ENCODE results near the gene SPACA5.
A peak's percentile ranks its signal among the peaks of the same experiment; 100 is the strongest.
"Not testable (repeated sequence)": the region's sequence is repeated elsewhere in the genome, so short reads cannot be mapped to it uniquely, and the experiment has no call there.

SPACA5 gene

DNA sequence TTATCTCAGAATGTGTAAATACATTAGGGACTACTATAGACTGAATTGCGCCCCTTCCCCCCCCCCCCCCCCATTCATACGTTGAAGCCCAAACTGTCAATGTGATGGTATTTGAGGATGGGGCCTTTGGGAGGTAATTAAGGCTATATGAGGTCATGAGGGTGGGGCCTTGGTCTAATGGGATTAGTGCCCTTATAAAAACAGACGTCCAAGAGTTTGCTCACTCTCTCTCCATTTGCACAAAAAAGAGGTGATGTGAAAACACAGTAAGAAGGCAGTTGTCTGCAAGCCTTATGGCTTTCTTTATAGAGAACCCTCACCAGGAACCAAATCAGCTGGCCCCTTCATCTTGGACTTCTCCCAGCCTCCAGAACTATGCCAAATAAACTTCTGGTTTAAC, 15.3 kb downstream of the SPACA5 start:
- no peak for DNase-seq

GRCh38 chrX:48022738-48023137, 15.9 kb downstream of the SPACA5 start:
- DNase-seq = no peak

DNA sequence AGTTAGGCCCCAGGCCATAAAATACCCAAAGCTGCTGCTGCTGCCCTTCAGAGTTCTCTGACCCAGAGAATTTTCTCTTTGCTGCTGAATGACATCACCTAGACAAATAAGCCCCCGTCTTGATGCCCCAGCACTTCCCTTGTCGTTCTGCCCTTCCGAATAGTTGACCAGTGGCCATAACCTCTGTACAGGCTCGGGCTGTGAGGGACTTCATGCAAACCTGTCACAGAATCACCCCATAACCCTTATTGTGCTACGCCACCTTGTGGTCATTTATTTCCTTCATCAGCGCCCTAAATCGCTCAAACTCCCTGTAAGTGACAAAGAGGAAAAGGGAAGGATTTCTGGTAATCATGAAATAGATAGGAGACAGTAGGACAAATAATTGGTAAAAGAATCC, 18.8 kb downstream of the SPACA5 start:
- peak; percentile 19 to 69 for DNase-seq

GRCh38 chrX:48027545-48027944, 20.8 kb downstream of the SPACA5 start:
- not testable (repeated sequence) for DNase-seq

DNA sequence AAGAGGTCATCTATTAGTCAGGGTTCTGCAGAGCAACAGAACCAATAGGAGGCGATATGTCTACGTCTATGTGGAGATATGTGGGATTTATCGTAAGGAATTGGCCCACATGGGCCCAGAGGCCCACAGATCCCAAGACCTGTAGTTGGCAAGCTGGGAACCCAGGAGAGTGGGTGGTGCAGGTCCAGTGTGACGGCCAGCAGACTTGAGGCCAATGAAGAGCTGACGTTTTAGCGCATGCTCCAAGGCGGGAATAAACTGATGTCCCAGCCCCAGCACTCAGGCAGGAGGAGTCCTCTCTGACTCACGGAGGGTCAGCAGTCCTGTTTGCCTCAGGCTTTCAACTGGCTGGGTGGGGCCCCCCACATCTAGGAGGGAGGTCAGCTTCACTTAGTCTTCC, 21.3 kb downstream of the SPACA5 start:
- DNase-seq = no peak

- no peak for DNase-seq
Measured at GRCh38 chrX:48030237-48030636, 23.4 kb downstream of the SPACA5 start.

DNA sequence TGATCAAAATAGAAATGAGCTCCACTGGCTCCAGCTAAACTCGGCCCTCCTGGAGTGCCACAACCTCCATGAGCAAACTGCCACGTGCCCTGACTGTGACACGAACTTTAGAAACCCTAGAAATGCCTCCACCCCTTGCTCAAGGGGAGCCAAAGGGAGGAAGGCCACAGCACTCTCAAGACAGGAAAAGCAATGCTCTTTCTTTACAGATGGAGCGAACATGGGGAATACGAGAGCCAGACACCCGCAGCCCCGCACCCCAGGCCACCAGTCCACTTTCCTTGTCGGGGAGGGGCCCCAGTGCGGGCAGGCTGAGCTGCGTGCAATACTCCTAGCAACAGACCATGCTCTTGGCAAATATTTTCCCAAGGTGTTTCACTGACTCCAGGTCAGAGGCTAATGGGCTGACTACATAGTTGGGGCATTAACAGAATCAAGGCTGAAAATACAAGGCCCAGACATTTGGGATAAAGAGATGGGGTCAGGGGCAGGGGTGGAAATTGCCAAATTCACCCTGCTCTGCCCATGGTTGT, 23.9 kb downstream of the SPACA5 start:
- DNase-seq = not testable (repeated sequence)

- no peak for DNase-seq
Measured at GRCh38 chrX:48035891-48036290, 29.1 kb downstream of the SPACA5 start.

DNA sequence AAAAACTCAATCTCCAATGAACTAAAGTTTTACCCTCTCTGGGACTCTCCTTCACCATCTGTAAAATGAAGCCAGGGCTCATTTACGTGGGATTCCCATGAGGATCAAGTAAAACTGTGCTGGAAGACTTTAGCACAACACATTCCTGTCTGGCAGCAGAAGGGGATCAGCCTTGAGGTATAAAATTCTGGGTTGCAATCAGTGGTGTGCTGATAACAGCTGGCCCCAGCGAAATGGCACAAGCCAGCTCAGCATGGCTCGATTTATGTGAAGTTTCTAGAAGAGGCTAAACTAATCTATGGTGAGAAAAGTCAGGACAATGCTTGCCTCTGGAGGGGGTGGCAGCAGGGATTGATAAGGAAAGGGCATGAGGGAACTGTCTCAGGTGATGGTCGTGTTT, 36.3 kb downstream of the SPACA5 start:
- no peak for DNase-seq

- no peak for DNase-seq
Measured at GRCh38 chrX:48045410-48046311, 38.9 kb downstream of the SPACA5 start.

GRCh38 chrX:48046846-48047245, 40.1 kb downstream of the SPACA5 start:
- DNase-seq = no peak

DNA sequence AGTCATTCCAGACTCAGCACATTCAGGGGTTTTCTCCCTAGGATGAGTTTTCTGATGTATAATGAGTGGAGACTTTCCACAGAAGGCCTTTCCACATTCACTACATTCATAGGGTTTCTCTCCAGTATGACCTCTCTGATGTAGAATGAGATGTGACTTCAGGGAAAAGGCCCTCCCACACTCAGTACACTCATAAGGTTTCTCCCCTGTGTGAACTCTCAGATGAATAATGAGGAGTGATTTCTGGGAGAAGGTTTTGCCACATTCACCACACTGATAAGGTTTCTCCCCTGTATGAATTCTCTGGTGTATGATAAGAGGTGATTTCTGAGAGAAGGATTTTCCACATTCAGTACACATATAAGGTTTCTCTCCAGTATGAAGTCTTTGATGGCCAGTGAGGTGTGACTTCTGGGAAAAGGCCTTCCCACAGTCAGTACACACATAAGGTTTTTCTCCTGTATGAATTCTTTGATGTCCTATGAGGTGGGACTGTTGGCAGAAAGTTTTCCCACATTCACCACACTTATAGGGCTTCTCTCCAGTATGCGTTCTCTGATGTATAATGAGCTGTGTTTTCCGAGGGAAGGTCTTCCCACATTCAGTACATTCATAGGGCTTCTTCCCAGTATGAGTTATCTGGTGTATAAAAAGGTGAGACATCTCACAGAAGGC, 52.0 kb downstream of the SPACA5 start:
- no peak for DNase-seq

DNA sequence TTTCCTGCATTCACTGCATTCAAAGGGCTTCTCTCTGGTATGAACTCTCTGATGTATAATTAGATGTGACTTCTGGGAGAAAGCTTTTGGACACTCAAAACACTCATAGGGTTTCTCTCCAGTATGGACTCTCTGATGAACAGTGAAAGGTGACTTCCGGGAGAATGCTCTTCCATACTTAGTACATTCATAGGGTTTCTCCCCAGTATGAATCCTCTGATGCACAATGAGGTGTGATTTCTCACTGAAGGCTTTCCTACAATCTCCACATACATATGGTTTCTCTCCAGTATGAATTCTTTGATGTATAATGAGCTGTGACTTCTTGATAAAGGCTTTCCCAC, 52.5 kb downstream of the SPACA5 start:
- DNase-seq = no peak
